HT-29 (cell line): ENCODE measurements around the gene PRICKLE4. TPM values are rescaled to one million over a fixed set of nuclear protein-coding genes. Genes with fewer than 3 reads are reported as not detected.

Experiments
- small RNA-seq: library from RNA; depleted of rRNA; stranded (forward); fragments of <200 nt; gene quantifications from one replicate; pipeline ENCODE3, GENCODE V24; 2014
- total RNA-seq: library from RNA; depleted of rRNA; stranded (reverse); fragments of >200 nt; shearing (Covaris generic); gene quantifications from 2 replicates; pipeline ENCODE4 v1.2.3, GENCODE V29; 2014; rRNA removed

PRICKLE4 gene
- total RNA-seq, 1 experiment from 2014 or later = 16.0 TPM

Small RNA genes lying within 50 kb of the gene (small RNA-seq; reads per million reads assigned to genes)
- gene AL365205.2 (not detected), gene AL365205.3 (not detected), gene RF00393 (not detected)

Other genes starting within 250 kb of the PRICKLE4 start
- gene FOXP4, start 234.4 kb upstream of the PRICKLE4 start, total RNA-seq = 17.2 and 18.4 TPM in 2 replicates
- gene MDFI, start 142.3 kb upstream of the PRICKLE4 start, total RNA-seq = 0.36 and 1.5 TPM in 2 replicates
- gene TFEB, start 45.2 kb upstream of the PRICKLE4 start, total RNA-seq = 24.0 and 24.1 TPM in 2 replicates
- gene PGC, start 33.4 kb upstream of the PRICKLE4 start, total RNA-seq = 0.20 and 0.26 TPM in 2 replicates
- 3.4 and 3.9 TPM in 2 replicates for gene FRS3, start 882 bp upstream of the PRICKLE4 start, total RNA-seq
- gene TOMM6, start 6.9 kb downstream of the PRICKLE4 start, total RNA-seq = 83.4 and 86.2 TPM in 2 replicates
- 2.0 and 2.9 TPM in 2 replicates for gene USP49, start 114.6 kb downstream of the PRICKLE4 start, total RNA-seq
- gene MED20, start 140.4 kb downstream of the PRICKLE4 start, total RNA-seq = 18.3 and 25.4 TPM in 2 replicates
- gene BYSL, start 140.7 kb downstream of the PRICKLE4 start, total RNA-seq = 40.7 and 53.9 TPM in 2 replicates
- gene CCND3, start 161.0 kb downstream of the PRICKLE4 start, total RNA-seq = 70.5 and 79.7 TPM in 2 replicates